Panc1 (cell line): ENCODE results near the gene ZCCHC7. TPM values are rescaled to one million over a fixed set of nuclear protein-coding genes. Genes with fewer than 3 reads are reported as not detected.
A peak's percentile ranks its signal among the peaks of the same experiment; 100 is the strongest.

Experiments used
- ATAC-seq: fragments of 200-7000 bp; cut with Tn5 transposase; 2 replicates; pipeline ENCODE4 v1.9.1; 2020; ENCODE audit warnings: mild to moderate bottlenecking, moderate library complexity
- BruUV-seq: library from RNA; stranded (reverse); fragments of 400-500 nt; replicated peaks from 2 replicates; lab custom pipeline; 2021; lab: Mats Ljungman, UMichigan
- CTCF ChIA-PET: fragments of 300-600 bp; sonication (Branson Sonifier 250); formaldehyde crosslinking; loops from one replicate; lab custom pipeline; 2022; ENCODE audit warnings: antibody characterized with exemption; lab: Charles Lee
- POLR2A ChIA-PET: fragments of 300-600 bp; sonication (Branson Sonifier 250); formaldehyde crosslinking; loops from one replicate; lab custom pipeline; 2022; ENCODE audit warnings: antibody characterized with exemption; lab: Charles Lee
- DNase-seq: peaks from one replicate; pipeline ENCODE4 v3.0.0-alpha.2; 2010; ENCODE audit warnings: low read depth, low spot score
- H3K27ac ChIP-seq: 2 replicates; pipeline ENCODE4 v1.5.1; 2011; ENCODE audit warnings: mild to moderate bottlenecking, low read length, inconsistent platforms
- H3K27me3 ChIP-seq: fragments of 200-500 bp; sonication (Bioruptor generic); 2 replicates; pipeline ENCODE4 v1.6.0; 2014; ENCODE audit warnings: low read length, inconsistent platforms; ENCODE audit not compliant: control insufficient read depth, insufficient read depth
- H3K36me3 ChIP-seq: fragments of 200-500 bp; sonication (Bioruptor generic); 2 replicates; pipeline ENCODE4 v1.5.1; 2014; ENCODE audit warnings: inconsistent platforms, mild to moderate bottlenecking, low read length, moderate library complexity; ENCODE audit not compliant: control insufficient read depth, insufficient read depth
- H3K4me1 ChIP-seq: 2 replicates; pipeline ENCODE4 v1.5.1; 2011; ENCODE audit warnings: inconsistent platforms, mild to moderate bottlenecking, low read length, moderate library complexity; ENCODE audit not compliant: control insufficient read depth, insufficient read depth
- H3K4me3 ChIP-seq, 2 experiments: 2 replicates each; pipeline ENCODE4 v1.5.1; 2011 to 2012; ENCODE audit warnings: low read depth in 2 of 2, low read length in 2 of 2, mild to moderate bottlenecking in 2 of 2, inconsistent platforms in 1 of 2, moderate library complexity in 1 of 2
- H3K9me3 ChIP-seq: fragments of 200-500 bp; sonication (Bioruptor generic); 2 replicates; pipeline ENCODE4 v1.5.1; 2014; ENCODE audit warnings: low read depth, mild to moderate bottlenecking, inconsistent platforms, low read length, moderate library complexity; ENCODE audit not compliant: control insufficient read depth, insufficient read depth
- POLR2AphosphoS5 ChIP-seq: IDR thresholded peaks from 2 replicates; pipeline ENCODE4 v1.6.1; 2012; ENCODE audit warnings: mild to moderate bottlenecking, low read depth, low read length, moderate library complexity
- SIN3A ChIP-seq: IDR thresholded peaks from 2 replicates; pipeline ENCODE4 v1.6.1; 2012; ENCODE audit warnings: low read depth, mild to moderate bottlenecking, low read length, moderate library complexity, borderline replicate concordance; ENCODE audit not compliant: insufficient read depth
- TCF7L2 ChIP-seq: IDR thresholded peaks from 2 replicates; pipeline ENCODE4 v1.6.1; 2011; ENCODE audit warnings: mild to moderate bottlenecking, low read depth, low read length, inconsistent platforms
- in situ Hi-C: cut with HindIII; loops from 2 replicates; pipeline ENCODE4 v1.10.0; 2016; ENCODE audit warnings: low sequenced_read_pairs, low pct_unique_long_range_greater_than_20kb
- intact Hi-C: fragments of 100-400 bp; cut with micrococcal nuclease; formaldehyde crosslinking; loops from one replicate; pipeline ENCODE4 v1.10.0; 2022; ENCODE audit not compliant: unreplicated experiment
- total RNA-seq: library from RNA; stranded (reverse); gene quantifications from one replicate; pipeline ENCODE4 v1.2.1, GENCODE V29; 2021; ENCODE audit not compliant: unreplicated experiment
- TF ChIP-seq, protein P1 (sequence below), 2 experiments: IDR thresholded peaks; 2 replicates each; pipeline ENCODE4 v1.6.1; 2011 to 2012; ENCODE audit warnings: low read depth in 2 of 2, control low read depth in 1 of 2, low read length in 1 of 2, mild to moderate bottlenecking in 1 of 2, moderate library complexity in 1 of 2; ENCODE audit not compliant: insufficient read depth in 1 of 2
- TF ChIP-seq, protein P2 (sequence below): fragments of 450-650 bp; IDR thresholded peaks from 2 replicates; pipeline ENCODE4 v1.5.1; 2017; ENCODE audit warnings: mild to moderate bottlenecking

ZCCHC7 gene
- total RNA-seq, 1 experiment from 2014 or later: 43.7 TPM

DNA sequence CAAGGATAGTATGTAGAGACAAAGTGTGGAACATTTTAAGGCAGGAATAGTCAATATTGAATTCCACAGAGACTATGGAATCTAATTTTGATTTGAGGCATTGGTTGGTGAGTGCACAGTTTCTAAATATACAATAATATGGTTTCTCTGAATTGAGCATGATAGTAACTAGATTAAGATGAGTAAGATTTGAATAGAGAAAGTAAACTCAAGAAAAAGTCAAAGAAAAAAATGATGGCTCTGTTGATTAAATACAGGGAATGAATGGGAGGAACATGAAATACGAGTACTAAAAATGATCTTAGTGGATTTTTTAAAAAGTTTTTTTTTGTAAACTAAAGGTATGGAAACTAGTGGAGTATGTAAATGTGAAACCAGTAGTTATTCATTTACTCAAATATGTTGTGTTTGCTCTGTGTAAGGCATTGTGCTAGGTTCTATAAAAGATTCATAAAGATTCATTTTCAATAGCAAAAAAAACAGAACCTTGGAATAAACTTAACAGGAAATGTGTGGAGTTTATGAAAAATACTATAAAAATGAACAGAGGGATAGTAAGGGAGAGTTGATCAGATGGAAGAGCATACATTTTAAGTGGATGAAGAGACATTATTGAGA, 101.2 kb downstream of the ZCCHC7 start:
- ATAC-seq: no peak

DNA sequence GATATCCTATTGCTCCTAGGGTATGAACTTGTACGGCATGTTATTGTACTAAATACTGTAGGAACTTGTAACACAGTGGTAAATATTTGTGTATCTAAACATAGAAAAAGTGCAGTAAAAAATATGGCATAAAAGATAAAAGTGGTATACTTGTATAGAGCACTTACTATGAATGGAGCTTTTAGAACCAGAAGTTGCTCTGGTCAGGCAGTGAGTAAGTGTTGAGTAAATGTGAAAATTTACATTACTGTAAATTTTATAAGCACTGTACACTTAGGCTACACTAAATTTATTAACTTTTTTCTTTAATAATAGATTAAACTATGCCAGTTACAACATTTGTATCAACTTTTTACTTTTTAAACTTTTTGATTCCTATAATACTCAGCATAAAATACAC, 109.1 kb downstream of the ZCCHC7 start:
- peak; percentile 61 for ATAC-seq
- ChIA-PET CTCF (interaction anchor here (0.5 kb wide), 1 partner anchor 23 kb away, joined by 16 read pairs; no protein-coding TSS in a partner anchor), POLR2A (interaction anchor here (0.6 to 1.0 kb wide), 2 partner anchors 17 to 24 kb away, joined by 3 read pairs; no protein-coding TSS in a partner anchor)
- Histone ChIP-seq H3K9me3 (no peaks in the 10 kb centered on the region), H3K4me1 (peaks cover 29% of the 10 kb centered on the region), H3K27me3 (no peaks in the 10 kb centered on the region), H3K4me3 (no peak overlapping the region), H3K36me3 (no peaks in the 10 kb centered on the region), H3K27ac (no peak overlapping the region)
- BruUV-seq: no TSS peak
- DNase-seq: no peak
- intact Hi-C loops: loop anchor here (5.0 kb wide), 1 partner anchor 48 kb away; no protein-coding TSS in a partner anchor
- no peak for TF ChIP-seq SIN3A
- TF ChIP-seq, protein P1, sequence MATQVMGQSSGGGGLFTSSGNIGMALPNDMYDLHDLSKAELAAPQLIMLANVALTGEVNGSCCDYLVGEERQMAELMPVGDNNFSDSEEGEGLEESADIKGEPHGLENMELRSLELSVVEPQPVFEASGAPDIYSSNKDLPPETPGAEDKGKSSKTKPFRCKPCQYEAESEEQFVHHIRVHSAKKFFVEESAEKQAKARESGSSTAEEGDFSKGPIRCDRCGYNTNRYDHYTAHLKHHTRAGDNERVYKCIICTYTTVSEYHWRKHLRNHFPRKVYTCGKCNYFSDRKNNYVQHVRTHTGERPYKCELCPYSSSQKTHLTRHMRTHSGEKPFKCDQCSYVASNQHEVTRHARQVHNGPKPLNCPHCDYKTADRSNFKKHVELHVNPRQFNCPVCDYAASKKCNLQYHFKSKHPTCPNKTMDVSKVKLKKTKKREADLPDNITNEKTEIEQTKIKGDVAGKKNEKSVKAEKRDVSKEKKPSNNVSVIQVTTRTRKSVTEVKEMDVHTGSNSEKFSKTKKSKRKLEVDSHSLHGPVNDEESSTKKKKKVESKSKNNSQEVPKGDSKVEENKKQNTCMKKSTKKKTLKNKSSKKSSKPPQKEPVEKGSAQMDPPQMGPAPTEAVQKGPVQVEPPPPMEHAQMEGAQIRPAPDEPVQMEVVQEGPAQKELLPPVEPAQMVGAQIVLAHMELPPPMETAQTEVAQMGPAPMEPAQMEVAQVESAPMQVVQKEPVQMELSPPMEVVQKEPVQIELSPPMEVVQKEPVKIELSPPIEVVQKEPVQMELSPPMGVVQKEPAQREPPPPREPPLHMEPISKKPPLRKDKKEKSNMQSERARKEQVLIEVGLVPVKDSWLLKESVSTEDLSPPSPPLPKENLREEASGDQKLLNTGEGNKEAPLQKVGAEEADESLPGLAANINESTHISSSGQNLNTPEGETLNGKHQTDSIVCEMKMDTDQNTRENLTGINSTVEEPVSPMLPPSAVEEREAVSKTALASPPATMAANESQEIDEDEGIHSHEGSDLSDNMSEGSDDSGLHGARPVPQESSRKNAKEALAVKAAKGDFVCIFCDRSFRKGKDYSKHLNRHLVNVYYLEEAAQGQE (IDR thresholded peaks at IDR 0.05; ENCODE audit: insufficient read depth in 1 of 2, low read depth in 2 of 2, low read length in 1 of 2): no peak
- TF ChIP-seq POLR2AphosphoS5: no peak
- TF ChIP-seq, protein P2, sequence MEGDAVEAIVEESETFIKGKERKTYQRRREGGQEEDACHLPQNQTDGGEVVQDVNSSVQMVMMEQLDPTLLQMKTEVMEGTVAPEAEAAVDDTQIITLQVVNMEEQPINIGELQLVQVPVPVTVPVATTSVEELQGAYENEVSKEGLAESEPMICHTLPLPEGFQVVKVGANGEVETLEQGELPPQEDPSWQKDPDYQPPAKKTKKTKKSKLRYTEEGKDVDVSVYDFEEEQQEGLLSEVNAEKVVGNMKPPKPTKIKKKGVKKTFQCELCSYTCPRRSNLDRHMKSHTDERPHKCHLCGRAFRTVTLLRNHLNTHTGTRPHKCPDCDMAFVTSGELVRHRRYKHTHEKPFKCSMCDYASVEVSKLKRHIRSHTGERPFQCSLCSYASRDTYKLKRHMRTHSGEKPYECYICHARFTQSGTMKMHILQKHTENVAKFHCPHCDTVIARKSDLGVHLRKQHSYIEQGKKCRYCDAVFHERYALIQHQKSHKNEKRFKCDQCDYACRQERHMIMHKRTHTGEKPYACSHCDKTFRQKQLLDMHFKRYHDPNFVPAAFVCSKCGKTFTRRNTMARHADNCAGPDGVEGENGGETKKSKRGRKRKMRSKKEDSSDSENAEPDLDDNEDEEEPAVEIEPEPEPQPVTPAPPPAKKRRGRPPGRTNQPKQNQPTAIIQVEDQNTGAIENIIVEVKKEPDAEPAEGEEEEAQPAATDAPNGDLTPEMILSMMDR: no peak
- no peak for TF ChIP-seq TCF7L2
- in situ Hi-C loops: no loop called here

More for the DNA sequence above, 101.2 kb downstream of the ZCCHC7 start:
- no peaks in the 10 kb centered on the region for H3K9me3 ChIP-seq
- POLR2A ChIA-PET: interaction anchor here (0.6 to 0.7 kb wide), 2 partner anchors 102 to 180 kb away, joined by 5 to 10 read pairs; no protein-coding TSS in a partner anchor
- no peaks in the 10 kb centered on the region for H3K36me3 ChIP-seq
- no peaks in the 10 kb centered on the region for H3K4me1 ChIP-seq
- TF ChIP-seq, protein P2: no peak
- no peak for TF ChIP-seq POLR2AphosphoS5
- no peak for TF ChIP-seq SIN3A
- TF ChIP-seq TCF7L2: no peak
- TF ChIP-seq, protein P1 (IDR thresholded peaks at IDR 0.05; ENCODE audit: insufficient read depth in 1 of 2, low read depth in 2 of 2, low read length in 1 of 2): no peak
- no TSS peak for BruUV-seq
- CTCF ChIA-PET: no interaction called here
- H3K27ac ChIP-seq: no peak overlapping the region
- intact Hi-C loops (loop anchor here (5.0 kb wide), 1 partner anchor 36 kb away; no protein-coding TSS in a partner anchor), in situ Hi-C loops (no loop called here)
- H3K27me3 ChIP-seq: no peaks in the 10 kb centered on the region
- H3K4me3 ChIP-seq: no peak overlapping the region
- no peak for DNase-seq
